H1 (cell line): ENCODE measurements around the gene GABRR2. TPM values are rescaled to one million over a fixed set of nuclear protein-coding genes. Genes with fewer than 3 reads are reported as not detected.

Experiments
- CTCF ChIA-PET: fragments of 300-600 bp; sonication (Branson Sonifier 250); formaldehyde crosslinking; loops from one replicate; lab custom pipeline; 2021; ENCODE audit not compliant: partially characterized antibody; lab: Charles Lee
- POLR2A ChIA-PET: fragments of 300-600 bp; sonication (Branson Sonifier 250); formaldehyde crosslinking; loops from one replicate; lab custom pipeline; 2021; ENCODE audit warnings: inconsistent platforms; ENCODE audit not compliant: partially characterized antibody; lab: Charles Lee
- DNase-seq, 2 experiments: peaks; one replicate each; pipeline versions ENCODE4 v3.0.0 to v3.0.0-alpha.2; 2010 to 2022; ENCODE audit warnings: low spot score in 2 of 2, low read depth in 1 of 2, mixed read lengths in 1 of 2
- FAIRE-seq: peaks from 2 replicates; lab custom pipeline; 2011; peaks lifted over from hg19 to GRCh38; lab: Jason Lieb, UNC
- H2AFZ ChIP-seq: 2 replicates; pipeline ENCODE4 v1.8.1; 2012; ENCODE audit warnings: low read length, inconsistent platforms
- H2AK5ac ChIP-seq: 2 replicates; pipeline ENCODE4 v1.6.1; 2013; ENCODE audit warnings: low read depth, low read length
- H2BK120ac ChIP-seq: replicated peaks from 2 replicates; pipeline ENCODE3; 2013; ENCODE audit warnings: low read depth, low read length, inconsistent platforms
- H2BK12ac ChIP-seq: 2 replicates; pipeline ENCODE4 v1.6.1; 2013; ENCODE audit warnings: low read depth, low read length
- H2BK15ac ChIP-seq: 2 replicates; pipeline ENCODE4 v1.6.1; 2013; ENCODE audit warnings: low read length
- H2BK20ac ChIP-seq: 2 replicates; pipeline ENCODE4 v1.6.1; 2013; ENCODE audit warnings: low read length
- H2BK5ac ChIP-seq: 2 replicates; pipeline ENCODE4 v1.6.1; 2013; ENCODE audit warnings: low read depth, low read length
- H3K14ac ChIP-seq: 2 replicates; pipeline ENCODE4 v1.6.1; 2013; ENCODE audit warnings: inconsistent platforms; ENCODE audit not compliant: insufficient read length
- H3K18ac ChIP-seq: 2 replicates; pipeline ENCODE4 v1.6.1; 2013; ENCODE audit warnings: low read length; ENCODE audit errors: extremely low read depth
- H3K23ac ChIP-seq: 2 replicates; pipeline ENCODE4 v1.6.1; 2013; ENCODE audit warnings: inconsistent platforms; ENCODE audit not compliant: insufficient read length
- H3K23me2 ChIP-seq: 2 replicates; pipeline ENCODE4 v1.6.1; 2013; ENCODE audit warnings: low read depth, low read length
- H3K27ac ChIP-seq: 2 replicates; pipeline ENCODE4 v1.6.1; 2011; ENCODE audit warnings: low read depth, low read length, inconsistent platforms
- H3K27me3 ChIP-seq, 4 experiments: replicated peaks in 1 of 4; 1 replicate in 1 of 4; 2 replicates in 3 of 4; pipeline versions ENCODE4 v1.6.1 to v1.8.1; 2011 to 2013; ENCODE audit warnings: low read length in 3 of 4, mild to moderate bottlenecking in 3 of 4, inconsistent platforms in 2 of 4, mixed read lengths in 2 of 4, moderate library complexity in 1 of 4; ENCODE audit not compliant: control insufficient read depth in 3 of 4, insufficient read depth in 3 of 4; ENCODE audit errors: extremely low read depth in 1 of 4
- H3K36me3 ChIP-seq, 4 experiments: 2 replicates each; pipeline versions ENCODE4 v1.6.1 to v1.8.1; 2011 to 2013; ENCODE audit warnings: mild to moderate bottlenecking in 4 of 4, low read length in 3 of 4, moderate library complexity in 2 of 4, control low read depth in 1 of 4, inconsistent platforms in 1 of 4; ENCODE audit not compliant: insufficient read depth in 4 of 4, control insufficient read depth in 2 of 4
- H3K4ac ChIP-seq: replicated peaks from 2 replicates; pipeline ENCODE3; 2013; ENCODE audit warnings: low read length, low read depth, mixed read lengths, inconsistent platforms; ENCODE audit not compliant: insufficient read length
- H3K4me1 ChIP-seq, 4 experiments: replicated peaks in 1 of 4; 1 replicate in 1 of 4; 2 replicates in 3 of 4; pipeline versions ENCODE4 v1.6.1 to v1.8.1; 2011 to 2013; ENCODE audit warnings: low read length in 3 of 4, inconsistent platforms in 2 of 4, mixed read lengths in 1 of 4; ENCODE audit not compliant: insufficient read depth in 4 of 4, control insufficient read depth in 3 of 4
- H3K4me2 ChIP-seq, 2 experiments: 2 replicates each; pipeline versions ENCODE4 v1.6.1 to v1.8.1; 2011 to 2013; ENCODE audit warnings: low read depth in 2 of 2, low read length in 2 of 2, control low read depth in 1 of 2, inconsistent platforms in 1 of 2, mild to moderate bottlenecking in 1 of 2; ENCODE audit not compliant: insufficient read depth in 1 of 2
- H3K4me3 ChIP-seq, 4 experiments: fragments of 200-600, 300-600 bp in 1 of 4; sonication (generic), shearing (Covaris generic), sonication (Bioruptor Twin) in 1 of 4; 2 replicates each; pipeline versions ENCODE4 v1.5.1 to v1.8.1; 2011 to 2016; ENCODE audit warnings: low read length in 4 of 4, low read depth in 3 of 4, control low read depth in 2 of 4, inconsistent platforms in 2 of 4, mild to moderate bottlenecking in 2 of 4, mixed read lengths in 1 of 4, moderate library complexity in 1 of 4; ENCODE audit not compliant: insufficient read depth in 2 of 4; ENCODE audit errors: extremely low read depth in 1 of 4
- H3K56ac ChIP-seq: replicated peaks from 2 replicates; pipeline ENCODE3; 2013; ENCODE audit warnings: low read depth, mild to moderate bottlenecking, mixed read lengths, low read length, inconsistent platforms; ENCODE audit not compliant: insufficient read length
- H3K79me1 ChIP-seq: 2 replicates; pipeline ENCODE4 v1.6.1; 2013; ENCODE audit warnings: low read depth, low read length, control low read depth
- H3K79me2 ChIP-seq, 2 experiments: 2 replicates each; pipeline versions ENCODE4 v1.6.1 to v1.8.1; 2012 to 2013; ENCODE audit warnings: low read length in 2 of 2, mild to moderate bottlenecking in 2 of 2, inconsistent platforms in 1 of 2; ENCODE audit not compliant: insufficient read depth in 2 of 2, control insufficient read depth in 1 of 2
- H3K9ac ChIP-seq, 4 experiments: replicated peaks in 1 of 4; 1 replicate in 1 of 4; 2 replicates in 3 of 4; pipeline versions ENCODE4 v1.6.1 to v1.8.1; 2011 to 2013; ENCODE audit warnings: low read depth in 3 of 4, low read length in 3 of 4, control low read depth in 2 of 4, mild to moderate bottlenecking in 2 of 4, moderate library complexity in 2 of 4, inconsistent platforms in 1 of 4; ENCODE audit errors: extremely low read depth in 1 of 4
- H3K9me3 ChIP-seq, 2 experiments: 2 replicates each; pipeline versions ENCODE4 v1.6.1 to v1.8.1; 2012 to 2013; ENCODE audit warnings: mild to moderate bottlenecking in 2 of 2, moderate library complexity in 2 of 2, control low read depth in 1 of 2, inconsistent platforms in 1 of 2, low read depth in 1 of 2, low read length in 1 of 2, mixed read lengths in 1 of 2; ENCODE audit not compliant: insufficient read depth in 2 of 2
- H4K20me1 ChIP-seq, 2 experiments: replicated peaks in 1 of 2; 2 replicates each; pipeline versions ENCODE3 to v1.8.1; 2011 to 2013; ENCODE audit warnings: inconsistent platforms in 2 of 2, low read length in 2 of 2, mild to moderate bottlenecking in 1 of 2; ENCODE audit not compliant: insufficient read depth in 2 of 2, control insufficient read depth in 1 of 2
- H4K5ac ChIP-seq: 2 replicates; pipeline ENCODE4 v1.6.1; 2013; ENCODE audit warnings: low read length, low read depth, mixed read lengths, inconsistent platforms; ENCODE audit not compliant: insufficient read length
- H4K8ac ChIP-seq: 2 replicates; pipeline ENCODE4 v1.8.0; 2013; ENCODE audit warnings: mild to moderate bottlenecking, moderate library complexity, low read length, inconsistent platforms; ENCODE audit not compliant: insufficient read depth; ENCODE audit errors: extremely low read depth
- H4K91ac ChIP-seq: replicated peaks from 2 replicates; pipeline ENCODE3; 2013; ENCODE audit warnings: low read length, mixed read lengths, inconsistent platforms; ENCODE audit not compliant: insufficient read length
- ASH2L ChIP-seq: fragments of 200-600, 300-600 bp; sonication (generic); IDR thresholded peaks from one replicate; pipeline ENCODE4 v1.7.1; 2017; ENCODE audit warnings: low read length
- GTF2F1 ChIP-seq: IDR thresholded peaks from 2 replicates; pipeline ENCODE4 v1.6.1; 2012; ENCODE audit warnings: low read depth, low read length, improper control_type of control experiment, borderline replicate concordance
- KDM1A ChIP-seq: fragments of 200-600, 300-600 bp; sonication (generic); IDR thresholded peaks from 2 replicates; pipeline ENCODE4 v1.7.1; 2016; ENCODE audit warnings: mild to moderate bottlenecking, low read length, borderline replicate concordance
- NANOG ChIP-seq: IDR thresholded peaks from 2 replicates; pipeline ENCODE4 v1.6.1; 2011; ENCODE audit warnings: low read length, low read depth, mild to moderate bottlenecking, inconsistent platforms; ENCODE audit not compliant: insufficient read depth, poor library complexity, severe bottlenecking
- POLR2AphosphoS5 ChIP-seq: IDR thresholded peaks from 2 replicates; pipeline ENCODE4 v1.6.1; 2011; ENCODE audit warnings: low read depth, low read length
- RFX5 ChIP-seq: IDR thresholded peaks from 2 replicates; pipeline ENCODE4 v1.6.1; 2011; ENCODE audit warnings: low read depth, low read length, improper control_type of control experiment, borderline replicate concordance
- SP1 ChIP-seq: IDR thresholded peaks from 2 replicates; pipeline ENCODE4 v1.6.1; 2011; ENCODE audit warnings: low read depth, low read length
- SP2 ChIP-seq: IDR thresholded peaks from 2 replicates; pipeline ENCODE4 v1.6.1; 2012; ENCODE audit warnings: mild to moderate bottlenecking, low read length, inconsistent platforms
- TCF12 ChIP-seq: IDR thresholded peaks from 2 replicates; pipeline ENCODE4 v1.6.1; 2011; ENCODE audit warnings: low read depth, mild to moderate bottlenecking, low read length
- YY1 ChIP-seq: IDR thresholded peaks from 2 replicates; pipeline ENCODE4 v1.6.1; 2011; ENCODE audit warnings: low read depth, mild to moderate bottlenecking, low read length
- WGBS, 2 experiments: shearing (Covaris generic) in 1 of 2; methylation state at CpG; one replicate each; pipeline versions ENCODE4 v1.1.6 to v1.1.7; 2013 to 2015; ENCODE audit warnings: low lambda C conversion rate in 2 of 2, mixed read lengths in 2 of 2, inconsistent platforms in 1 of 2, low coverage in 1 of 2, missing lambda C conversion rate in 1 of 2; ENCODE audit not compliant: insufficient replicate concordance in 2 of 2, insufficient coverage in 1 of 2, insufficient read length in 1 of 2; ENCODE audit errors: extremely low coverage in 1 of 2, missing lambda C conversion rate in 1 of 2; 5-methylcytosine and 5-hydroxymethylcytosine counted together
- polyA plus RNA-seq, 7 experiments: library from polyadenylated mRNA; depleted of rRNA in 3 of 7; stranded (reverse) in 5 of 7; unstranded in 2 of 7; fragments of >200 nt in 5 of 7; fragments of 200-250 nt in 2 of 7; gene quantifications; 1 replicate in 5 of 7; 2 replicates in 1 of 7; 4 replicates in 1 of 7; pipeline versions ENCODE4 v1.2.1 to v1.2.3, GENCODE V29; 2011 to 2013; ENCODE audit warnings: missing spikeins in 2 of 7, mixed read lengths in 2 of 7
- total RNA-seq: library from RNA; stranded (reverse); fragmentation: NEBNext Ultra II Directional; extraction: Animal tissue kit (Norgen Biotek cat#: 25700); gene quantifications from 2 replicates; pipeline ENCODE4 v1.2.1, GENCODE V29; 2021
- TF ChIP-seq, protein P1 (sequence below): IDR thresholded peaks from 2 replicates; pipeline ENCODE4 v1.6.1; 2011; ENCODE audit warnings: low read depth, mild to moderate bottlenecking, low read length; ENCODE audit not compliant: insufficient read depth
- TF ChIP-seq, protein P2 (sequence below), 3 experiments: IDR thresholded peaks; 1 replicate in 2 of 3; 2 replicates in 1 of 3; pipeline versions ENCODE4 v1.5.1 to v1.6.1; 2011; ENCODE audit warnings: low read length in 3 of 3, mild to moderate bottlenecking in 3 of 3, inconsistent platforms in 2 of 3, low read depth in 1 of 3, moderate library complexity in 1 of 3; ENCODE audit not compliant: insufficient read depth in 1 of 3; ENCODE audit errors: control extremely low read depth in 1 of 3

GABRR2 gene
- total and polyA plus RNA-seq, 2 of the 8 experiments (the other 6 are each of a cell fraction or from before 2014, with no cell fraction given) = not detected

DNA sequence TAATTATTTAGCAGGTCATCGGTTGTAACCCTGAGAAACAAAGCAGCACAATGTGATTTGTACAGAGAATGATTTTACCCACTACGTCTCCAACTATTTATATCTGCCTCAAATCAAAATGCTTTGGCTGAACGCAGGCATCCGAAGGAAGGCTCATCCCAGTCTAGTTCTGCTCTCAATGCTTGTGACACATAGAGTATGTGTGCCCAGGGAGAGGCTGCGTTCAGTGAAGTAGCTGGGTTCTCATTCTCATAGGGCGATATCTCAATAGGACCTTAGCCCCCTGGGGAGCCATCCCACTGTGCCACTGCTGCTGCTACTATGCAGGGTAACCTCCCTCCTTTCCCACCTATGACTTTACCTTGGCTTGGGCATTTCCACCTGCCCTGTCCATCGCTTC is 407 bp downstream of the GABRR2 start:
- H3K18ac ChIP-seq = no peak overlapping the region
- no peak overlapping the region for H3K4ac ChIP-seq
- H3K23me2 ChIP-seq = no peaks in the 10 kb centered on the region
- no peak overlapping the region for H4K5ac ChIP-seq
- ChIA-PET CTCF (interaction anchor here (0.9 to 1.7 kb wide), 6 partner anchors 10 to 316 kb away, joined by 3 to 6 read pairs (median 4); no protein-coding TSS in a partner anchor), POLR2A (no interaction called here)
- no peaks in the 10 kb centered on the region for H3K79me2 ChIP-seq
- H3K4me1 ChIP-seq = peaks cover 0 to 3% (median 1%) of the 10 kb centered on the region in 4 experiments; a peak in 3 of 7 replicates
- FAIRE-seq (no peak), DNase-seq (no peak)
- H3K4me3 ChIP-seq = no peak overlapping the region
- H3K23ac ChIP-seq = no peak overlapping the region
- H2BK5ac ChIP-seq = no peak overlapping the region
- WGBS, 2 experiments = 97% methylated on average over 7 of the region's 7 CpGs; no CpG with 5 or more reads in 1 of the 2 experiments
- H2AFZ ChIP-seq = no peak overlapping the region
- H4K8ac ChIP-seq = no peak overlapping the region
- no peak overlapping the region for H3K56ac ChIP-seq
- no peak overlapping the region for H3K9ac ChIP-seq
- no peak overlapping the region for H4K91ac ChIP-seq
- no peak overlapping the region for H2BK12ac ChIP-seq
- no peak overlapping the region for H3K27ac ChIP-seq
- no peaks in the 10 kb centered on the region for H3K79me1 ChIP-seq
- no peak overlapping the region for H2BK15ac ChIP-seq
- H2BK120ac ChIP-seq = no peak overlapping the region
- H3K4me2 ChIP-seq = no peak overlapping the region
- no peak overlapping the region for H3K14ac ChIP-seq
- H2AK5ac ChIP-seq = no peak overlapping the region
- H2BK20ac ChIP-seq = no peak overlapping the region
- H3K36me3 ChIP-seq = no peaks in the 10 kb centered on the region
- no peaks in the 10 kb centered on the region for H4K20me1 ChIP-seq
- no peaks in the 10 kb centered on the region for H3K27me3 ChIP-seq
- no peaks in the 10 kb centered on the region for H3K9me3 ChIP-seq
- TF ChIP-seq SP2 (no peak), POLR2AphosphoS5 (no peak), TCF12 (no peak), RFX5 (no peak), YY1 (no peak), NANOG (no peak), GTF2F1 (no peak), SP1 (no peak), ASH2L (no peak), KDM1A (no peak)
- TF ChIP-seq, protein P1, sequence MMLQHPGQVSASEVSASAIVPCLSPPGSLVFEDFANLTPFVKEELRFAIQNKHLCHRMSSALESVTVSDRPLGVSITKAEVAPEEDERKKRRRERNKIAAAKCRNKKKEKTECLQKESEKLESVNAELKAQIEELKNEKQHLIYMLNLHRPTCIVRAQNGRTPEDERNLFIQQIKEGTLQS = no peak
- TF ChIP-seq, protein P2, sequence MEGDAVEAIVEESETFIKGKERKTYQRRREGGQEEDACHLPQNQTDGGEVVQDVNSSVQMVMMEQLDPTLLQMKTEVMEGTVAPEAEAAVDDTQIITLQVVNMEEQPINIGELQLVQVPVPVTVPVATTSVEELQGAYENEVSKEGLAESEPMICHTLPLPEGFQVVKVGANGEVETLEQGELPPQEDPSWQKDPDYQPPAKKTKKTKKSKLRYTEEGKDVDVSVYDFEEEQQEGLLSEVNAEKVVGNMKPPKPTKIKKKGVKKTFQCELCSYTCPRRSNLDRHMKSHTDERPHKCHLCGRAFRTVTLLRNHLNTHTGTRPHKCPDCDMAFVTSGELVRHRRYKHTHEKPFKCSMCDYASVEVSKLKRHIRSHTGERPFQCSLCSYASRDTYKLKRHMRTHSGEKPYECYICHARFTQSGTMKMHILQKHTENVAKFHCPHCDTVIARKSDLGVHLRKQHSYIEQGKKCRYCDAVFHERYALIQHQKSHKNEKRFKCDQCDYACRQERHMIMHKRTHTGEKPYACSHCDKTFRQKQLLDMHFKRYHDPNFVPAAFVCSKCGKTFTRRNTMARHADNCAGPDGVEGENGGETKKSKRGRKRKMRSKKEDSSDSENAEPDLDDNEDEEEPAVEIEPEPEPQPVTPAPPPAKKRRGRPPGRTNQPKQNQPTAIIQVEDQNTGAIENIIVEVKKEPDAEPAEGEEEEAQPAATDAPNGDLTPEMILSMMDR (IDR thresholded peaks at IDR 0.05; ENCODE audit: control extremely low read depth in 1 of 3, insufficient read depth in 1 of 3, low read depth in 1 of 3, low read length in 3 of 3) = no peak
